T-helper 1 cell treated with Interleukin-12 subunit alpha and Interleukin-12 subunit beta and Interleukin-4 antibody, amounts not matched to agents 30 μg/mL and 1 μg/mL, for 36 hours (primary cell): ENCODE data around the gene DLGAP1.

Experiments used
- H3K27ac Mint-ChIP-seq: one replicate; pipeline ENCODE4 v1.8.0; 2021; ENCODE audit warnings: mild to moderate bottlenecking, mixed read lengths
- H3K27me3 Mint-ChIP-seq: one replicate; pipeline ENCODE4 v1.8.0; 2021; ENCODE audit warnings: low read depth, mixed read lengths
- H3K36me3 Mint-ChIP-seq: one replicate; pipeline ENCODE4 v1.8.0; 2021; ENCODE audit warnings: low read depth, mixed read lengths
- H3K4me1 Mint-ChIP-seq: one replicate; pipeline ENCODE4 v1.8.0; 2021; ENCODE audit warnings: low read depth, mixed read lengths
- H3K4me3 Mint-ChIP-seq: one replicate; pipeline ENCODE4 v1.8.0; 2021; ENCODE audit warnings: mild to moderate bottlenecking, moderate library complexity, mixed read lengths
- H3K9me3 Mint-ChIP-seq: one replicate; pipeline ENCODE4 v1.8.0; 2021; ENCODE audit warnings: mixed read lengths

The DLGAP1 gene

GRCh38 chr18:3816610-3817363 lies 638.3 kb downstream of the DLGAP1 start:
- Mint-ChIP-seq H3K27me3 (peaks cover 3% of the 10 kb centered on the region), H3K36me3 (no peaks in the 10 kb centered on the region), H3K27ac (no peak overlapping the region)

DNA sequence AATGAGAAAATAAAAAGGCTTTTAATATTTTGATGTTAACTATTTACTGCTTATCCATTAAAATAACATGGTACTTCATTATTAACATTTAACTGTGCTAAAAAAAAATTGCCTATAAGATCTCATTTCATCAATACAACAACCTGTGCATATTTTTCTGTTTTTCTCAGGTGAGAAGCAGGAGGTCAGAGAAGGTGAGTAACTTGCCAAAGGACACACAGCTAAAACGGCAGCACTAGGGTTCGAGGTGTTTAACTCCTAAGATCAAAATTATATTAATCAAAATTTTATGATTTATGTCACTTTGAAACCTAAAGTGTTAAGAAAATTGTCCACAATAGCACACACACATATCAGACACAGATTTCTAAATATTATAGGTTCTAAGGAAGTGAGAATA lies 639.1 kb downstream of the DLGAP1 start:
- no peaks in the 10 kb centered on the region for H3K36me3 Mint-ChIP-seq
- no peak overlapping the region for H3K4me3 Mint-ChIP-seq
- no peaks in the 10 kb centered on the region for H3K4me1 Mint-ChIP-seq
- H3K27me3 Mint-ChIP-seq, result peaks cover 3% of the 10 kb centered on the region
- no peak overlapping the region for H3K27ac Mint-ChIP-seq
- H3K9me3 Mint-ChIP-seq, result no peaks in the 10 kb centered on the region

More at GRCh38 chr18:3816610-3817363, 638.3 kb downstream of the DLGAP1 start:
- Mint-ChIP-seq H3K9me3 (no peaks in the 10 kb centered on the region), H3K4me3 (no peak overlapping the region), H3K4me1 (no peaks in the 10 kb centered on the region)

- Mint-ChIP-seq H3K4me1 (no peaks in the 10 kb centered on the region), H3K36me3 (no peaks in the 10 kb centered on the region), H3K9me3 (no peaks in the 10 kb centered on the region), H3K27ac (no peak overlapping the region), H3K4me3 (no peak overlapping the region), H3K27me3 (peaks cover 5% of the 10 kb centered on the region)
Measured at GRCh38 chr18:3814816-3815215, 640.3 kb downstream of the DLGAP1 start.

DNA sequence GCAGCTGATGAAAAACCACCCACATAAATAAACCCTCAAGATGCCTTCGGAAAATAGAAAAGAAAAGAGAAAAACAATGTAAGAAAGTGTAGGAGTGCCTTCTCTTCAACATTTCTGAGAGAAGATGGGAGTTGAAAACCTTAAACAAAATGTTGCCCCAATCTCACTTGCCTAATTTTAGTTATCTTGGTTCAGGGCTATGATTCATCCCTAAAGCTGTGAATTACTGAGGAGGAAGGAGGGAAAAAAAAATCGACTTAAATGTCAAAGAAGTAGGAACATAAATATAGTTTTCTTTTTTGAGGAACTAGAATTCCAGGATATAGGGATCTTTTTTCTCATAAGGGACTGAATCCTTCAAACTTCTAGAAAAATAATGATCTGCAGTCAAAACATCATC lies 644.8 kb downstream of the DLGAP1 start:
- H3K9me3 Mint-ChIP-seq, result no peaks in the 10 kb centered on the region
- H3K36me3 Mint-ChIP-seq, result no peaks in the 10 kb centered on the region
- peaks cover 3% of the 10 kb centered on the region for H3K27me3 Mint-ChIP-seq
- no peak overlapping the region for H3K27ac Mint-ChIP-seq
- H3K4me1 Mint-ChIP-seq, result no peaks in the 10 kb centered on the region
- H3K4me3 Mint-ChIP-seq, result no peak overlapping the region

GRCh38 chr18:3808985-3809780 lies 645.9 kb downstream of the DLGAP1 start:
- Mint-ChIP-seq H3K4me1 (no peaks in the 10 kb centered on the region), H3K27ac (no peak overlapping the region), H3K36me3 (no peaks in the 10 kb centered on the region), H3K4me3 (no peak overlapping the region), H3K27me3 (peaks cover 3% of the 10 kb centered on the region), H3K9me3 (no peaks in the 10 kb centered on the region)

DNA sequence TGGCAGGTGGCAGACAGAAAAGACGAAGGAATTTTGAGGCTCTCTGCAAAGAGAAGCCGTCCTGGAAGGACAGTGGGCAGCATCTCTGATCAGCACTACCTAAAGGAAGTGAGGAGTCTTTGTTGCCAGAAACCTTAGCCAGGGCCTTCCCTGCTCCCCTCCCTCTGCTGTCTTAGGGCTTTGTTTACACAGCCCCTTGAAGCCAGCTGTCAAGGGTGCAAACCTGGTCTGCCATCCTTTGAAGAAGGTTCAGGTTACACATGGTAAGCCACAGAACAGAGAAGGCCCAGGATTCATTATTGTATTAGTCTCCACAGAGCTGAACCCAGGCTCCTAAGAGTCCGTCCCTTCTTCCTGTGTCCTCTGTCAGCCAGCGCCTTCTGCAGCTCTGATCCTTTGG lies 648.5 kb downstream of the DLGAP1 start:
- Mint-ChIP-seq H3K36me3 (no peaks in the 10 kb centered on the region), H3K27ac (no peak overlapping the region), H3K4me3 (no peak overlapping the region), H3K27me3 (peaks cover 3% of the 10 kb centered on the region), H3K9me3 (no peaks in the 10 kb centered on the region), H3K4me1 (no peaks in the 10 kb centered on the region)

- no peak overlapping the region for H3K27ac Mint-ChIP-seq
- no peaks in the 10 kb centered on the region for H3K36me3 Mint-ChIP-seq
- H3K4me1 Mint-ChIP-seq, result no peaks in the 10 kb centered on the region
- H3K4me3 Mint-ChIP-seq, result no peak overlapping the region
- H3K27me3 Mint-ChIP-seq, result no peaks in the 10 kb centered on the region
- no peaks in the 10 kb centered on the region for H3K9me3 Mint-ChIP-seq
Measured at GRCh38 chr18:3804336-3804735, 650.8 kb downstream of the DLGAP1 start.

DNA sequence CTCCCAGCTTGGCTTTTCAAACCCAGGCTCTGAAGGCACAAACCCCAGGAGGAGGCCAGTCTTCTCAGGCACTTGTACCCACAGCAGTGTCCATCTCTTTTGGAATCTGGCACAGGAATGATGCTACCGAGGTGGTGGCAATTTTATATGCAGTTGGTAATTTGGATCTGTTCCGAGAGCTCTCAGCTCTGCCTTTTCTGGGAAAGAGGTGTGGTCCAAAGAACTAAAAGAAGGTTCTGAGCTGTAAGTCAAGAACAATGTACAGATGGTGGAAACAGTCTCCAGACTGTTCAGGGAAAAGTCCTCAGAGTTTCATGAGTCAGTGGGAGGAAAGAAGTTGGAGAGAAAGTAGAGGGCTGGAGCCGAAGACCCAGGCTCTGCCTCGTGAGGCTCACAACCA lies 651.8 kb downstream of the DLGAP1 start:
- Mint-ChIP-seq H3K27ac (no peak overlapping the region), H3K4me1 (no peaks in the 10 kb centered on the region), H3K4me3 (no peak overlapping the region), H3K36me3 (no peaks in the 10 kb centered on the region), H3K9me3 (no peaks in the 10 kb centered on the region), H3K27me3 (no peaks in the 10 kb centered on the region)

- Mint-ChIP-seq H3K27ac (no peak overlapping the region), H3K9me3 (no peaks in the 10 kb centered on the region), H3K4me3 (no peak overlapping the region), H3K27me3 (no peaks in the 10 kb centered on the region), H3K36me3 (no peaks in the 10 kb centered on the region), H3K4me1 (no peaks in the 10 kb centered on the region)
Measured at GRCh38 chr18:3799515-3799914, 655.6 kb downstream of the DLGAP1 start.

GRCh38 chr18:3798032-3798431 lies 657.1 kb downstream of the DLGAP1 start:
- no peaks in the 10 kb centered on the region for H3K27me3 Mint-ChIP-seq
- H3K9me3 Mint-ChIP-seq, result no peaks in the 10 kb centered on the region
- no peaks in the 10 kb centered on the region for H3K4me1 Mint-ChIP-seq
- H3K4me3 Mint-ChIP-seq, result no peak overlapping the region
- H3K27ac Mint-ChIP-seq, result no peak overlapping the region
- no peaks in the 10 kb centered on the region for H3K36me3 Mint-ChIP-seq

- no peaks in the 10 kb centered on the region for H3K9me3 Mint-ChIP-seq
- H3K27me3 Mint-ChIP-seq, result no peaks in the 10 kb centered on the region
- no peak overlapping the region for H3K27ac Mint-ChIP-seq
- no peaks in the 10 kb centered on the region for H3K36me3 Mint-ChIP-seq
- no peak overlapping the region for H3K4me3 Mint-ChIP-seq
- no peaks in the 10 kb centered on the region for H3K4me1 Mint-ChIP-seq
Measured at GRCh38 chr18:3796434-3796833, 658.7 kb downstream of the DLGAP1 start.

DNA sequence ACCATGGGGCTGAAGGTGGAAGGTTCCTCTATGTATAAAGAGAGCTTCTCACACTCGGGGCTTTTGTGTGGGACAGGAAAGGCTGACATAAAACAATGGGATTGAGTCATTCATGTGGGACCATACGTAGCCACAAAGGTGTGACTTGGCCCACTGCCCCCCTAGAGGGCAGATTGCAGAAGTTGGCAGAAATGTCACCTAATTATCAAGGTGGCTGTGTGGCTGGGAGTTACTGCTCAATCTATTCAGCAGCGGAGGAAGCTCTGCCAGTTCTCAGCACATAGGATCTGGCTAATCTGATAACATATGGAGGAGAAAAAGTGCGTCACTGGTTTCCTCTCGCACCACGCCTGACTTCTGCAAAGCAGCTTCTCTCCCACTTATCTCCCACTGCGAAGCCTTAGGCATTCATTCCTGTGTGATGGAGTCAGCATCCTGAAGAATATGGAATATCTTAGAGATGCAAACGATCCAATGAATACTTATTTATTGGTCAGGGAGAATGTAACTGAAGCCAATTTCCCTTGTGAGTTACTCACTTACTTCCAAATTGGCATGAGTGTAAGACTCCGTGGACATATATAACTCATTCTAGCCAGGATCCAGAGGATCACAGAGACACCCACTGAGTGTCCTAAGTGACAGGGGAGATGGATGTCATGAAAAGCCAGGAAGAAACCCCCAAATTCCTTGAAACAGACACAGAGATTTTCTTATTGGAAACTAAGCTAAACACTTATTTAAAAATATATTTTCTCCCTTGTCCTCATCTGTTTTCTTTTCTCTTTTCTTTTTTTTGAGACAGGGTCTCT lies 660.4 kb downstream of the DLGAP1 start:
- Mint-ChIP-seq H3K36me3 (no peaks in the 10 kb centered on the region), H3K4me3 (no peak overlapping the region), H3K27ac (no peak overlapping the region), H3K9me3 (no peaks in the 10 kb centered on the region), H3K27me3 (no peaks in the 10 kb centered on the region), H3K4me1 (no peaks in the 10 kb centered on the region)

DNA sequence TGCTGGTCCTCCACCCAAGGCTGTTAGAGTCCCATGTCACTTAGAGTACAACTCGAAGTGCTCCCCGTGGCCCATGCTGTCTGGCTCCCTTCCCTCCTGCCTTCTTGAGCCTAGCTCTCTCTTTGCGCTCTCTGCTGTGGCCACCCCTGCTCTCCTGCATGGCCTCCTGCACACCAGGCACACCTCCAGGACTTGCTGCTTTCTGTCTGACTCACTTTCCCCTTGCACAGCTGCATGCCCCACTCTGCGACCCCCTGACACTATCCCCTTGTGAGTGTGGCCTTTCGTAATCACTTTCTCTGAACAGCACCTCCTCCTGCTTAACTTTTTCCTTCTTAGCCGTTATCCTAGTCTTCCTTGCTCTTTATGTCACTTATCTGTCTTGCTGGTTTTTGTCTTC lies 661.6 kb downstream of the DLGAP1 start:
- H3K27me3 Mint-ChIP-seq, result peaks cover 10% of the 10 kb centered on the region
- H3K27ac Mint-ChIP-seq, result no peak overlapping the region
- H3K4me3 Mint-ChIP-seq, result no peak overlapping the region
- no peaks in the 10 kb centered on the region for H3K4me1 Mint-ChIP-seq
- no peaks in the 10 kb centered on the region for H3K36me3 Mint-ChIP-seq
- H3K9me3 Mint-ChIP-seq, result no peaks in the 10 kb centered on the region

DNA sequence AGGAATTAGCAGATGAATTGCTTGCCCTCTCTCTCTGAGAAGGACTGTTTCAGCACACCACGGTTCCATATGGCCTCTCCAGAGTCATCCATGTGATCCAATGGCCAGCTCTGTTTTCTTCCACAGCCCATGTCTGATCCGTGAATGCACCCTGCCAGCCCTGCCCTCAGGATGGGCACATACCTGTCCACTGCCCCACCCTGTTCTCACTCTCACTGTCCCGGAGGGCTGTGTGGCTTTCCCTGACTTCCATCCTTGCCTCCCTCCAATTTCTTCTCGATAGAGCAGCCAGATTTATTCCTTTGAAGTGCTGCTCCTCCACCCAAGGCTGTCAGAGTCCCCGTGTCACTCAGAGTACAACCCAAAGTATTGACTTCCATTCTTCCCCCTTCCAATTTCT lies 662.0 kb downstream of the DLGAP1 start:
- H3K9me3 Mint-ChIP-seq, result no peaks in the 10 kb centered on the region
- H3K4me3 Mint-ChIP-seq, result no peak overlapping the region
- no peak overlapping the region for H3K27ac Mint-ChIP-seq
- no peaks in the 10 kb centered on the region for H3K36me3 Mint-ChIP-seq
- H3K4me1 Mint-ChIP-seq, result no peaks in the 10 kb centered on the region
- H3K27me3 Mint-ChIP-seq, result peaks cover 10% of the 10 kb centered on the region
